HEK293 (cell line): ENCODE results near the gene TOPORS.

Source experiments
- CTCF ChIP-seq: fragments of 450-650 bp; formaldehyde crosslinking; IDR thresholded peaks from 2 replicates; pipeline ENCODE4 v1.5.1; 2016; ENCODE audit warnings: missing biosample characterization, missing genetic modification characterization
- GLI4 ChIP-seq: fragments of 450-650 bp; formaldehyde crosslinking; IDR thresholded peaks from 2 replicates; pipeline ENCODE4 v1.5.1; 2016; ENCODE audit warnings: missing biosample characterization, missing genetic modification characterization
- ZBTB21 ChIP-seq: fragments of 450-650 bp; formaldehyde crosslinking; IDR thresholded peaks from 2 replicates; pipeline ENCODE4 v1.5.1; 2017; ENCODE audit warnings: missing biosample characterization, missing genetic modification characterization
- ZNF350 ChIP-seq: fragments of 450-650 bp; formaldehyde crosslinking; IDR thresholded peaks from 2 replicates; pipeline ENCODE4 v1.5.0; 2017; ENCODE audit warnings: missing biosample characterization, mild to moderate bottlenecking, missing genetic modification characterization
- ZNF423 ChIP-seq: fragments of 450-650 bp; formaldehyde crosslinking; IDR thresholded peaks from 2 replicates; pipeline ENCODE4 v1.5.1; 2016; ENCODE audit warnings: missing biosample characterization, missing genetic modification characterization
- ZNF692 ChIP-seq: fragments of 450-650 bp; formaldehyde crosslinking; IDR thresholded peaks from 2 replicates; pipeline ENCODE4 v1.5.1; 2016; ENCODE audit warnings: missing biosample characterization, missing genetic modification characterization
- ZNF777 ChIP-seq: fragments of 450-650 bp; formaldehyde crosslinking; IDR thresholded peaks from 2 replicates; pipeline ENCODE4 v1.5.1; 2017; ENCODE audit warnings: missing biosample characterization, missing genetic modification characterization, borderline replicate concordance
- TF ChIP-seq, protein P1 (sequence below): fragments of 450-650 bp; formaldehyde crosslinking; IDR thresholded peaks from 2 replicates; pipeline ENCODE4 v1.5.1; 2017; ENCODE audit warnings: missing biosample characterization, missing genetic modification characterization
- TF ChIP-seq, protein P2 (sequence below): fragments of 450-650 bp; formaldehyde crosslinking; IDR thresholded peaks from 2 replicates; pipeline ENCODE4 v1.5.1; 2016; ENCODE audit warnings: missing biosample characterization, missing genetic modification characterization, low read depth

DNA sequence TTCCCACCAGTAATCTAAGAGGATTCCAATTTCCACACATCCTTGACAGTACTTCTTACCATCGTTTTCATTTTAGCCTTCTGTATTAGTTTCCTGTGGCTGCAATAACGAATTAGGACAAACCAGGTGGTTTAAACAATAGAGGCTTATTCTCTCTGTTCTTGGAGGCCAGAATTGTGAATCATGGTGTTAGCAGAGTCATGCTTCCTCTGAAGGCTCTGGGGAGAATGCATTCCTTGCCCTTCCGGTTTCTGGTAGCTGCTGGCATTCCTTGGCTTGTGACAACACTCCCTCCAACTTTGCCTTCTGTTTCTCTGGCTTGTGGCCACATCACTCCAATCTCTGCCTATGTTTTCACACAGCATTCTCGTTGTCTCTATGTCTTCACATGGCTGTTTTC lies 49.9 kb downstream of the TOPORS start:
- TF ChIP-seq, protein P1, sequence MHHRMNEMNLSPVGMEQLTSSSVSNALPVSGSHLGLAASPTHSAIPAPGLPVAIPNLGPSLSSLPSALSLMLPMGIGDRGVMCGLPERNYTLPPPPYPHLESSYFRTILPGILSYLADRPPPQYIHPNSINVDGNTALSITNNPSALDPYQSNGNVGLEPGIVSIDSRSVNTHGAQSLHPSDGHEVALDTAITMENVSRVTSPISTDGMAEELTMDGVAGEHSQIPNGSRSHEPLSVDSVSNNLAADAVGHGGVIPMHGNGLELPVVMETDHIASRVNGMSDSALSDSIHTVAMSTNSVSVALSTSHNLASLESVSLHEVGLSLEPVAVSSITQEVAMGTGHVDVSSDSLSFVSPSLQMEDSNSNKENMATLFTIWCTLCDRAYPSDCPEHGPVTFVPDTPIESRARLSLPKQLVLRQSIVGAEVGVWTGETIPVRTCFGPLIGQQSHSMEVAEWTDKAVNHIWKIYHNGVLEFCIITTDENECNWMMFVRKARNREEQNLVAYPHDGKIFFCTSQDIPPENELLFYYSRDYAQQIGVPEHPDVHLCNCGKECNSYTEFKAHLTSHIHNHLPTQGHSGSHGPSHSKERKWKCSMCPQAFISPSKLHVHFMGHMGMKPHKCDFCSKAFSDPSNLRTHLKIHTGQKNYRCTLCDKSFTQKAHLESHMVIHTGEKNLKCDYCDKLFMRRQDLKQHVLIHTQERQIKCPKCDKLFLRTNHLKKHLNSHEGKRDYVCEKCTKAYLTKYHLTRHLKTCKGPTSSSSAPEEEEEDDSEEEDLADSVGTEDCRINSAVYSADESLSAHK (tag by site-specific recombination): no peak
- TF ChIP-seq ZNF777 (tag by site-specific recombination): no peak
- no peak for TF ChIP-seq ZBTB21 (tag by site-specific recombination)
- no peak for TF ChIP-seq CTCF
- TF ChIP-seq, protein P2, sequence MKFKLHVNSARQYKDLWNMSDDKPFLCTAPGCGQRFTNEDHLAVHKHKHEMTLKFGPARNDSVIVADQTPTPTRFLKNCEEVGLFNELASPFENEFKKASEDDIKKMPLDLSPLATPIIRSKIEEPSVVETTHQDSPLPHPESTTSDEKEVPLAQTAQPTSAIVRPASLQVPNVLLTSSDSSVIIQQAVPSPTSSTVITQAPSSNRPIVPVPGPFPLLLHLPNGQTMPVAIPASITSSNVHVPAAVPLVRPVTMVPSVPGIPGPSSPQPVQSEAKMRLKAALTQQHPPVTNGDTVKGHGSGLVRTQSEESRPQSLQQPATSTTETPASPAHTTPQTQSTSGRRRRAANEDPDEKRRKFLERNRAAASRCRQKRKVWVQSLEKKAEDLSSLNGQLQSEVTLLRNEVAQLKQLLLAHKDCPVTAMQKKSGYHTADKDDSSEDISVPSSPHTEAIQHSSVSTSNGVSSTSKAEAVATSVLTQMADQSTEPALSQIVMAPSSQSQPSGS (tag by site-specific recombination): no peak
- TF ChIP-seq GLI4 (tag by site-specific recombination): no peak
- no peak for TF ChIP-seq ZNF423
- TF ChIP-seq ZNF692: no peak
- TF ChIP-seq ZNF350 (tag by site-specific recombination): no peak
